GM08714 (cell line): Measurements from ENCODE around the gene ASIC1.

ENCODE experiments used
- H3K4me3 ChIP-seq: fragments of 200-500 bp; sonication (Bioruptor generic); 2 replicates; pipeline ENCODE4 v1.5.1; 2014; ENCODE audit warnings: mild to moderate bottlenecking, low read length, inconsistent platforms
- ZNF274 ChIP-seq: IDR thresholded peaks from 2 replicates; pipeline ENCODE4 v1.6.1; 2012; ENCODE audit warnings: mild to moderate bottlenecking, low read depth, low read length

The ASIC1 gene

DNA sequence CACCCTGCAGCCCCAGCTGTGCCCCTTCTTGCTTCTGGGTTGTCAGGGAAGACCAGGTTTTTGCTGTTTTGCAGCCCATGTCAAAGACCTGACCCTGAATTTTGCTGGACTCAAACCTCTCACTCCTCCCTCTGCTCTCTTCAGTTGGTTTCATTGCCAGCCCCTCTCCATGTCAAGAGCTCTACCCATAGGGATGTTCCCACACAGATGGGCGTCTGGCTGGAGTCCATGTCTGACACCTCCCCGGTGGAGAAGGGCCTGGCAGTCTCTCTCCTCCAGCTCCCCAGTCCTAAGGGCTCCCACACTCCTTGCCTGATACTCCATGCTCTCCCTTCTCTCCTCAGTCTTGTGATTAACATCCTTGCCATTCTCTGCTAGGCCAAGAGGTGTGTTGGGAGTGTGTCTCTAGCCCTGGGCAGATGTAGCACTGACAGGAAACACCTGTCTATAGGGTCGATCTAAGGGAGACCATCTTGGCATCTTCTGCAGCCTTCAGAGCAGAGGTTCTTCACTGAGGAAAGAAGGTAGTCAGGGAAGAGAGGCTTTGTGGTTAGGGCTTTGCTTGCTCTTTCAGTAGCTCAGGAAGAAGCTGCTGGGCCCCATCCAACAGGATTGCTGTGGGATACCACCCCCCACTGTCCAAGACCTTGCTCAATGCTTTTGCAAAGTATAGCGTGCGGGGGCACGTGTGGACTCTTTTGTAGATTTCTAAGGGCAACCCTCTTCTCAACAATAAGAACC lies 4.7 kb downstream of the ASIC1 start:
- H3K4me3 ChIP-seq: no peak overlapping the region
- no peak for TF ChIP-seq ZNF274

DNA sequence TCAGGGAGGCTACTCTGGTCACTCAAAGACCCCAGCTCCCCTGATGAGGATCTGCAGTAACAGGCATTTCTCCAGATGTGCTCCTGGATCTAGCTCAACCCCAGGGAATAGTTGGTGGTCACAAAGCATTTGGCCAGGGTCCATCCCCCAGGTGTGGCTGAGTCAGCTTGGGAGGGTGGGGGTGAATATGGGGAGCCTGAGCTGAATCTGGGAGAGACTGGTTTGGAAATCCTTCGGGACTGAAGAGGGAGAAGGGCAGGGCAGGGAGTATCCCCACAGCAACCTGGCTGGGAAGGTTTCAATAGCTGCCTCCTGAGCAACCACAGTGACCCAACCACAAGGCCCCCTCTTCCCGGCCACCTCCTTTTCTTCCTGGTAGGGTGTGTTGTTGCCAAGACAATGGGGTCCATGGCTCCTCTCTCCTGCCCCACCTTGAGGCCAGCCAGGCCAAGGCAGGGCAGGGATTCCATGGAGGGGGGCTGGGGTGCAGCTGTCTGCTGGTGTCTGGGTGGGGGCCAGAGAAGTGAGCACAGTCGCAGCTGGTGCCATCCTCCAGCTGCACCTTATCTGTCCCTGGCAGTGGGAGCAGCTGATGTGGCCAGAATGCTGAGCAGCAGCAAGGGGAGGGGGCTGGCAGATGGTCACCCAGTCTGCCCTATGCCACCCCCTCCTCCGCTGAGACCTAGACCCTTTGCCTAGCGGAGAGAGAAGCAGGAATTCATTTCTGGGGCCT lies 5.5 kb downstream of the ASIC1 start:
- no peak for TF ChIP-seq ZNF274
- H3K4me3 ChIP-seq: no peak overlapping the region

DNA sequence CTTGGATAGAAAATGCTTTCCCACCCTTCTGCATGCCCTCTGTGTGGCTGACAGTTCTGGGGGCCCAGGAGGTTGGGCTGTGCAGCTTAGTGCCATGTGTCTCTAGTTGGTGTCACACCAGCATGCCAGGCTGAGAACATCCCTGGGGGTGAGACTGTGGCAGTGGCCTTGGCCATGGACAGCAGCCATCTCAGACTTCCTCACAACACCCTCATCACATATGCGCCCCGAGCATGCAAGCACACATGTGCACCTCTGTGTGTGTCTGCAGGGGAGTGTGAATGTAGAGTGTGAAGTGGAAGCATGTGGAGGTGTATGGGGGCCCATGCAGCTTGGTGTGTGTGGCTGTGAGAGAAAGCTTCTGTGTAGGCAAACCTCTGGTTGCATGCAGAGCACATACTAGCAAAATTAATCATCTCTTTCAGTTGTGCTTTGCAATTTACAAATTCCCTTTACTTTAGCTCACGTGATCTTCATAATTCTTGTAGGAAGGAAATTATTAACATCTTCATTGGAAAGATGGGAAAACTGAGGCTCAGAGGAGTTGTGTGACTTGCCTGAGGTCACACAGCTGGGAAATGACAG lies 8.4 kb downstream of the ASIC1 start:
- no peak for TF ChIP-seq ZNF274
- H3K4me3 ChIP-seq: no peak overlapping the region

DNA sequence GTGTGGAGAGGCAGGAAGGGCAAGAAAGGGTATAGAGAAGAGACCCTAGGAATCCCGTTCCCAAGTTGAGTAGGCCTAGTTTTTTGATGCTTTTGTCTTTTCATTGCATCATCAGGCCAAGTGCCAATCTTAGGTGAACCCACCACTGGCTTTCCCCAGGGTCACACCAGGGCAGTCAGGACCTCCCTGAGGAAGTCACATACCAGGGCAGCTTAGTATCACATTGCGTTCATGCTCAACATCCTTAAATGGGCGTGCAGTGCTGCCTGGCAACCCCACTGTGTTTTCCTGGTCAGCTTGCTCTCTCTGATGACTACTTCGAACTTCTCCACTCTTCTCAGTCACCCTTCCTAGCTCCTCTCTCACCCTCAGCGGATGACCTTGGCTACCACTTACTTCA lies 9.0 kb downstream of the ASIC1 start:
- H3K4me3 ChIP-seq: no peak overlapping the region
- TF ChIP-seq ZNF274: no peak

DNA sequence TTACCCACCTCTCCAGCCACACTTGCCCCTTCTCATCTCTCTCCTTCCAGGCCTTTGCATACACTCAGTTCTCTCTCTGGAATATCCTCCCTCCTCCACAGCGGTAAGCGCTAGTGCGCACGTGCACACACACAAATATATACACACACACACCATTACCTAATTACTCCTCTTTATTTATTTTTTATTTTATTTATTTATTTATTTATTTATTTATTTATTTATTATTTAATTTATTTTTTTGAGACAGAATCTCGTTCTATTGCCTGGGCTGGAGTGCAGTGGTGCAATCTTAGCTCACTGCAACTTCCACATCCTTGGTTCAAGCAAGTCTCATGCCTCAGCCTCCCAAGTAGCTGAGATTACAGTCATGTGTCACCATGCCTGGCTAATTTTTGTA lies 11.7 kb downstream of the ASIC1 start:
- no peak overlapping the region for H3K4me3 ChIP-seq
- no peak for TF ChIP-seq ZNF274

DNA sequence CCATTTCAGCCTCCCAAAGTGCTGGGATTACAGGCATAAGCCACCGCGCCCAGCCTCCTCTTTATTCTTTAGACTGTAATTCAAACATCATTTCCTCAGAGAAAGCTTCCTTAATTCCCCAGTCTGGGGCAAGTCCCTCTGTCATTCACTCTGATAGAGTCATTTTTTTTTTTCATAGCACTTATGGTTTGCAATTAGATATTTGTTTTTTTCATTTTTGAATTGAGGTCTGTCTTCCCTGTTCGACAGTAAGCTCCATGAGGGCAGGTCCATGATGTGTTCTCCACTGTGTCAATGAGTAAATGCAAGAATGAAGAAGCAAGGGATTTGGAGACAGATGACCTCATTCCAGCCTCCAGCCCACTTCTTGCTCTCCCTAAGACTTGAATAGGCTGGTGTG lies 12.1 kb downstream of the ASIC1 start:
- TF ChIP-seq ZNF274: no peak
- H3K4me3 ChIP-seq: no peak overlapping the region

DNA sequence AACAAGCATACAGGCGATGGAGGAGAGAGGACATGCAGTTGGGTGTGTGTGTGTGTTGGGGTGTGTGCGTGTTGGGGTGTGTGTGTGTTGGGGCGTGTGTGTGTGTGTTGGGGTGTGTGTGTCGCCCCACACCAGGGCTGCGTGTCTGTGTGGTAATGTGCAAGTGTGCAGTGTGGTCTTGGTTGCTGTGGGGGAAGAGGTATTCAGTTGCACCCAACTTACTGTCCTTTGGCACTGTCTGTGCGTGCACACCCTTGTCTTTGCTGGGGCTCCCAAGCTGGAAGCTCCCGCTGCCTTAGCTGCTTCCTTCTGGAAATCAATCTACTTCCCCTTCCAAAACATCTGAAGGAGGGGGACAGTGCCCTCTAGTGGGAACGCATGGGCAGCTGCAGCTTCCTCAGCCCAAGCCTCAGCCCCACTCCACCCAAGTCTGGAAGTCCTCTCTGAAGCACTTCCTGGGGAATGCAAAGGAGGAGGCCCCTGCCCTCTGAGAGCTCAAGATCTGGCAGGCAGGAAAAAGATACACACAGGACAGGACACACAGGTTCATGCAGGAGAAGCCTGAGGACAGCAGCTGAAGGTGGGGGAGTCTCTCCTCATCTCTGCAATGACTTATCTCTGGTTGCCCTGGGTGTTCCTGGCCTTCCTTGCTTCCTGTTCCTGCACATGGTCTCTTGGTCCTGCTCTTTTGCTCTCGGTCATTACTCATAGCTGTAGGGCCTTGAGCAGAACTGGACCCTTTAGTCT lies 13.1 kb downstream of the ASIC1 start:
- no peak overlapping the region for H3K4me3 ChIP-seq
- TF ChIP-seq ZNF274: no peak

DNA sequence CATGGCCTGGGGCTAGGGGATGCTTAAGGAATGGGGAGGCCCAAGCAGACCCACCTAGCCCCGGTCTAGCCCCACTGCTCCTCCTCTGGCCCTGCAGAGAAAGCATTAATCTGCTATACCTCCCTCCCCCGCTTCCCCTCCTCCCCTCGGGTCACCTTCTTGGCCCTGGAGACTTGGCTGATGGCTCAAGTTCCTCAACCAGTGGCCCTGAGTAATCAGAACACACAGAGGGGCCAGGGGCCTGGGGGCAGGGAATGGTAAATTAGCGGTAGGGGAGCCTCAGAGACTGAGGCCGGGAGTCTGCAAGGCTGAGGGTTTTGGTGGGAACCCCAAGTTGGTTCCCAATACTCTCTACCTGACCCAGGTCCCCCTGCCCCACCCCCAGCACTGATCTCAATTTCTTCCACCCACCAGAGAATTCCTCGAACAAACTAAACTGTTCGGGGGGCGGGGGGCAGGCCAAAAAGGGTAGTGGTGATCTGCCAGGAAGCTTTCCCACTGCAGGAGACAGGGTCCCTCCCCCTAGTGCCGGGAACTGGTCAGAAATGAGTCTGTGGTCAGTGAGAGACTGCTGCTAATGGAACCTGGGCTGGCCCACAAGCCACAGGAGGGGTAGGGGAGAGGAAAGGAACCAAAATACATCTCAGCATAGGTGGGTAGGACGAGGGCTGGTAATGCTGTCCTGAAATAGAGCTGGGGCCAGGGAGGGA lies 15.0 kb downstream of the ASIC1 start:
- H3K4me3 ChIP-seq: no peak overlapping the region
- TF ChIP-seq ZNF274: no peak

DNA sequence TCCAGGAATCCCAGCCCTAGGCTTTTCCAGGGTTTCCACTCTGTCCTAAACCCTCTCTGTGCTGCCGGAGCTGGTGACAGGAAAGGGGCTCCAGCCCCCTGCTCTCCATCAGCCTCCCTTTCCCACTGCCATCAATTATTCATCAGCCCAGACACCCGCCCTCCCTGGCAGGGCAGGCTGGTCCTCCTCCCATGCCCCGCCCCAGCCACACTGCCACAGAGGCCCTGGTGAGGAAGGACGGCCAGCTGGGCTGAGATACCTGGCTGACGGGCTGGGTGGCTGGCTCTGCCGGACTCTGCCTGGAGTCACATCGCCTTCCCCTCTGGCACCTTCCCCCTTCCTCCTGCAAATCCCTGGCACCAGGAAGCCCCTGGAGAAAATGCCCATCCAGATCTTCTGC lies 15.8 kb downstream of the ASIC1 start:
- TF ChIP-seq ZNF274: no peak
- no peak overlapping the region for H3K4me3 ChIP-seq

DNA sequence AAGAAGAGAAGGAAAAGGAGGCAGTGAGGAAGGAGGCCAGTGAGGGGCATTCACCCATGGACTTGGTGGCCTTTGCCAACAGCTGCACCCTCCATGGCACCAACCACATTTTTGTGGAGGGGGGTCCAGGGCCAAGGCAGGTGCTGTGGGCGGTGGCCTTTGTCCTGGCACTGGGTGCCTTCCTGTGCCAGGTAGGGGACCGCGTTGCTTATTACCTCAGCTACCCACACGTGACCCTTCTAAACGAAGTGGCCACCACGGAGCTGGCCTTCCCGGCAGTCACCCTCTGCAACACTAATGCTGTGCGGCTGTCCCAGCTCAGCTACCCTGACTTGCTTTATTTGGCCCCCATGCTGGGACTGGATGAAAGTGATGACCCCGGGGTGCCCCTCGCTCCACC lies 16.3 kb downstream of the ASIC1 start:
- no peak overlapping the region for H3K4me3 ChIP-seq
- TF ChIP-seq ZNF274: no peak

DNA sequence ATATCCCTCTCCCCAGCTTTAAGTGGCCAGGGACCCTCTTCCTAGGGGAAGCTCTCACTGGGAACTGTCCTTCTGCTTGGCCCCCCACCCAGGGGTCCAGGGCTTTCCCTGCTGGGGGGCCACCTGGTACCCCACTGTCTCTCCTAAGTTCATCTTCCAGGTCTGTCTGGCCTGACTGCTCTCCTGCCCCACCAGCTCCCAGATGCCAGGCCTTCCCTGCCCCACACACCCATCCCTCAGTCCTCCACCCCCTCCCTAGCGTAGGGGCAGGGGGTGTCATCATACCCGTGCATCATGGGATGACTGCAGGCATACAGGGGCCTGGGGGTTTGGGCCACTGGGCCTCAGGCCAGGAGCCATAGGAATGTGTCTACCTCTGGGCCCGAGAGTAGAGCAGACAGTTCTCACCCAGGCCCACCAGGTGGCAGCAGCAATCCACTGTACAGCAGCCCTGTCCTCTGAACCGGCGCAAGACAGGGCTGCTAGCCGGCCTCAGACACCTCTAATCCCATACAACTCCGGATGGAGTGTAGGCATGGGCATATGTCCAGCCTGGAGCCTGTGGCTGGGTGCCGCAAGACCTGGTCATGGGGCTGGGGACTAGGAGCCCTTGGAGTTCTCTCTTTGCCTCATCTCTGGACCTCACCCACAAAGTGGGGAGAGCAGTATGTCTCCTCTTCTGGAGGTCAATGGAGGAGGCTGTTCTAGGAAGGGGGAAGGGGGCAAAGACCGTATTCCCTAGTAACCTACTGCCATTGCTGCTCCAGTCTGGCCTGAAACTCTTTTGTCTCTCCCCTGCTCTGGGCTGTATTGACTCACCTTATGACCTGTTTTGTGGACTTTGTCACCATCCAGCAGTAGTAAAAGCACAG lies 17.8 kb downstream of the ASIC1 start:
- H3K4me3 ChIP-seq: no peak overlapping the region
- TF ChIP-seq ZNF274: no peak

DNA sequence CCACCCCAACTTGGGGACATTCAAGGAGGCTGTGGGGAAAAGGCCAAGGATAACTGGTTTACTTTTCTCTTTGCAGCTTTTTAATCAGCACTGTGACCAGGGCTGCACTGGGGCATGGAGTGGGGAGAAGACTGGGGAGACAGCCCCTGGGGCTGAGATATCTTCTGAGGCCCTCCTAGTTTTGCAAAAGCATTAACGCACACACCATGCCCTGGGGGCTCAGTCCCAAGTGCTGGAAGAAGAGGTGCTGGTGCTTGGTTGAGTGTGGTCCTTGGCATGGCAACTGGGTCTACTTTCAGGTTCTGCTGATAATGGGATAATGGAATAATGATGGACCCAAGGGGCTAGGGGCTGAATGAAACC lies 18.4 kb downstream of the ASIC1 start:
- TF ChIP-seq ZNF274: no peak

DNA sequence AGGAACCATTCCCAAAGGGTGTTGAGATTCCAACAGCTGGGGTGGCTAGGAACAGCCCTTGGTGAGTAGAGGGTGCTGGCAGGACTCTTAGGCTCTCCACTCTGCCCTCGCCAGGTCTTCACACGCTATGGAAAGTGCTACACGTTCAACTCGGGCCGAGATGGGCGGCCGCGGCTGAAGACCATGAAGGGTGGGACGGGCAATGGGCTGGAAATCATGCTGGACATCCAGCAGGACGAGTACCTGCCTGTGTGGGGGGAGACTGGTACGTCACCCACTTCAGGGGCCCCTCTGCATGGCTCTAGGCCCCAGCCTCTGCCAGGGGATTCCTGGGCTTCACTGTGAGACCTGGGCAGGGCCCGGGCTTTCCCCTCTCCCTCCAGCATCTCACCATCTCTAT lies 19.7 kb downstream of the ASIC1 start:
- no peak for TF ChIP-seq ZNF274
- H3K4me3 ChIP-seq: no peak overlapping the region

More for the DNA sequence above, 18.4 kb downstream of the ASIC1 start:
- no peak overlapping the region for H3K4me3 ChIP-seq

DNA sequence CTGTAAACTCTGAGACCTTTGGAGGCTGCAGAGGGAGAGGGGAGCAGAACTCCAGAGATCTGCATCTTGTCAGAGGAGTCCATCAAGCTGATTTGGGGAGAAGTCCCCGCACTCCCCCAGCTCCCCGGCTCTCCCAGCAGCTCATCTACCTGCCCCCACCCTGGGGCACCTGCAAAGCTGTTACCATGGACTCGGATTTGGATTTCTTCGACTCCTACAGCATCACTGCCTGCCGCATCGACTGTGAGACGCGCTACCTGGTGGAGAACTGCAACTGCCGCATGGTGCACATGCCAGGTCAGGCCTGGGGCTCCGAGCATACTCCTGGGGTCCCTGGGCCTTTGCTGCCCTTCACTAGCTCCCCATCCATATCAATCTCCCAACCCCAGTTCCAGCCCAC lies 20.9 kb downstream of the ASIC1 start:
- TF ChIP-seq ZNF274: no peak

More for the DNA sequence above, 20.9 kb downstream of the ASIC1 start:
- no peak overlapping the region for H3K4me3 ChIP-seq
